Activated B cell treated with CpG ODN at 0.5 μM for 24 hours (primary cell): ENCODE measurements around the gene DDRGK1. TPM values are rescaled to one million over a fixed set of nuclear protein-coding genes. Genes with fewer than 3 reads are reported as not detected.
A peak's percentile ranks its signal among the peaks of the same experiment; 100 is the strongest.

Experiments used
- ATAC-seq: fragments of 200-7000 bp; cut with Tn5 transposase; one replicate; pipeline ENCODE4 v1.10.0; 2021; ENCODE audit warnings: low read depth, mild to moderate bottlenecking, moderate library complexity
- CTCF ChIA-PET: fragments of 350-600 bp; sonication (Branson Sonifier 250); formaldehyde crosslinking; loops from one replicate; lab custom pipeline; 2021; ENCODE audit warnings: antibody characterized with exemption; lab: Charles Lee
- POLR2A ChIA-PET: fragments of 350-600 bp; sonication (Branson Sonifier 250); formaldehyde crosslinking; loops from one replicate; lab custom pipeline; 2021; ENCODE audit warnings: antibody characterized with exemption; lab: Charles Lee
- DNase-seq: peaks from one replicate; pipeline ENCODE4 v3.0.0; 2022
- H3K27ac Mint-ChIP-seq: one replicate; pipeline ENCODE4 v1.8.0; 2020; ENCODE audit warnings: mixed read lengths
- H3K27me3 Mint-ChIP-seq: one replicate; pipeline ENCODE4 v1.8.0; 2021; ENCODE audit warnings: mixed read lengths
- H3K36me3 Mint-ChIP-seq: one replicate; pipeline ENCODE4 v1.8.0; 2021; ENCODE audit warnings: low read depth, mixed read lengths
- H3K4me1 Mint-ChIP-seq: one replicate; pipeline ENCODE4 v1.8.0; 2021; ENCODE audit warnings: mixed read lengths
- H3K4me3 Mint-ChIP-seq: one replicate; pipeline ENCODE4 v1.8.0; 2020; ENCODE audit warnings: mild to moderate bottlenecking, mixed read lengths
- H3K9me3 Mint-ChIP-seq: one replicate; pipeline ENCODE4 v1.8.0; 2020; ENCODE audit warnings: mixed read lengths
- CTCF ChIP-seq: fragments of 200-600 bp; IDR thresholded peaks from one replicate; pipeline ENCODE4 v1.8.0; 2022; ENCODE audit warnings: antibody characterized with exemption, mild to moderate bottlenecking
- intact Hi-C: fragments of 100-400 bp; cut with micrococcal nuclease; formaldehyde crosslinking; loops from one replicate; pipeline ENCODE4 v1.15.1; 2024
- total RNA-seq: library from RNA; stranded (reverse); gene quantifications from 2 replicates; pipeline ENCODE4 v1.2.3, GENCODE V29; 2022

Gene DDRGK1
- total RNA-seq, 1 donor from 2014 or later, result 46.1 TPM

GRCh38 chr20:3172126-3172932 lies 32.2 kb downstream of the DDRGK1 start:
- H3K4me1 Mint-ChIP-seq, result peaks cover 21% of the 10 kb centered on the region
- TF ChIP-seq CTCF, result no peak
- H3K27ac Mint-ChIP-seq, result no peak overlapping the region
- peaks cover 2% of the 10 kb centered on the region for H3K36me3 Mint-ChIP-seq
- CTCF ChIA-PET, result no interaction called here
- DNase-seq, result no peak
- no peaks in the 10 kb centered on the region for H3K9me3 Mint-ChIP-seq
- H3K27me3 Mint-ChIP-seq, result peaks cover 38% of the 10 kb centered on the region
- ATAC-seq, result no peak
- H3K4me3 Mint-ChIP-seq, result peak overlapping the region; percentile 82
- POLR2A ChIA-PET, result interaction anchor here (0.7 kb wide), 3 partner anchors 13 to 1372 kb away, joined by 3 to 6 read pairs (median 4); no protein-coding TSS in a partner anchor
- intact Hi-C loops, result loop anchor here (2.0 to 10.0 kb wide), 2 partner anchors 32 to 232 kb away; partner anchors contain the start of genes DDRGK1 and DNAAF9

- peaks cover 2% of the 10 kb centered on the region for H3K36me3 Mint-ChIP-seq
- H3K27me3 Mint-ChIP-seq, result peaks cover 41% of the 10 kb centered on the region
- POLR2A ChIA-PET, result interaction anchor here (0.7 kb wide), 2 partner anchors 12 kb away, joined by 3 to 4 read pairs; no protein-coding TSS in a partner anchor
- DNase-seq (no peak), ATAC-seq (no peak)
- CTCF ChIA-PET, result no interaction called here
- H3K27ac Mint-ChIP-seq, result no peak overlapping the region
- peak overlapping the region; percentile 82 for H3K4me3 Mint-ChIP-seq
- TF ChIP-seq CTCF, result no peak
- intact Hi-C loops, result loop anchor here (2.0 to 10.0 kb wide), 2 partner anchors 33 to 233 kb away; partner anchors contain the start of genes DDRGK1 and DNAAF9
- H3K4me1 Mint-ChIP-seq, result peaks cover 21% of the 10 kb centered on the region
- H3K9me3 Mint-ChIP-seq, result no peaks in the 10 kb centered on the region
Observed at GRCh38 chr20:3171391-3172125, 32.9 kb downstream of the DDRGK1 start.

GRCh38 chr20:3168829-3169590 lies 35.5 kb downstream of the DDRGK1 start:
- Mint-ChIP-seq H3K36me3 (peaks cover 2% of the 10 kb centered on the region), H3K27me3 (peaks cover 35% of the 10 kb centered on the region), H3K9me3 (no peaks in the 10 kb centered on the region), H3K4me3 (no peak overlapping the region), H3K4me1 (peaks cover 13% of the 10 kb centered on the region), H3K27ac (no peak overlapping the region)
- CTCF ChIA-PET, result no interaction called here
- intact Hi-C loops, result no loop called here
- no peak for TF ChIP-seq CTCF
- POLR2A ChIA-PET, result interaction anchor here (0.6 to 0.7 kb wide), 2 partner anchors 21 to 326 kb away, joined by 7 read pairs; no protein-coding TSS in a partner anchor
- DNase-seq, result no peak
- no peak for ATAC-seq

- H3K9me3 Mint-ChIP-seq, result no peaks in the 10 kb centered on the region
- DNase-seq (no peak), ATAC-seq (no peak)
- no peak for TF ChIP-seq CTCF
- peaks cover 35% of the 10 kb centered on the region for H3K27me3 Mint-ChIP-seq
- H3K36me3 Mint-ChIP-seq, result peaks cover 2% of the 10 kb centered on the region
- POLR2A ChIA-PET, result interaction anchor here (0.6 kb wide), 1 partner anchor 49 kb away, joined by 3 read pairs; no protein-coding TSS in a partner anchor
- no peak overlapping the region for H3K4me3 Mint-ChIP-seq
- CTCF ChIA-PET, result no interaction called here
- intact Hi-C loops, result no loop called here
- H3K4me1 Mint-ChIP-seq, result peaks cover 10% of the 10 kb centered on the region
- H3K27ac Mint-ChIP-seq, result no peak overlapping the region
Observed at GRCh38 chr20:3168079-3168828, 36.2 kb downstream of the DDRGK1 start.
